H1 (cell line): ENCODE data around the gene RUNX1. TPM values are rescaled to one million over a fixed set of nuclear protein-coding genes. Genes with fewer than 3 reads are reported as not detected.

Source experiments
- CTCF ChIA-PET: fragments of 300-600 bp; sonication (Branson Sonifier 250); formaldehyde crosslinking; loops from one replicate; lab custom pipeline; 2021; ENCODE audit not compliant: partially characterized antibody; lab: Charles Lee
- POLR2A ChIA-PET: fragments of 300-600 bp; sonication (Branson Sonifier 250); formaldehyde crosslinking; loops from one replicate; lab custom pipeline; 2021; ENCODE audit warnings: inconsistent platforms; ENCODE audit not compliant: partially characterized antibody; lab: Charles Lee
- DNase-seq, 2 experiments: peaks; one replicate each; pipeline versions ENCODE4 v3.0.0 to v3.0.0-alpha.2; 2010 to 2022; ENCODE audit warnings: low spot score in 2 of 2, low read depth in 1 of 2, mixed read lengths in 1 of 2
- FAIRE-seq: peaks from 2 replicates; lab custom pipeline; 2011; peaks lifted over from hg19 to GRCh38; lab: Jason Lieb, UNC
- H2AFZ ChIP-seq: 2 replicates; pipeline ENCODE4 v1.8.1; 2012; ENCODE audit warnings: low read length, inconsistent platforms
- H2AK5ac ChIP-seq: 2 replicates; pipeline ENCODE4 v1.6.1; 2013; ENCODE audit warnings: low read depth, low read length
- H2BK120ac ChIP-seq: replicated peaks from 2 replicates; pipeline ENCODE3; 2013; ENCODE audit warnings: low read depth, low read length, inconsistent platforms
- H2BK12ac ChIP-seq: 2 replicates; pipeline ENCODE4 v1.6.1; 2013; ENCODE audit warnings: low read depth, low read length
- H2BK15ac ChIP-seq: 2 replicates; pipeline ENCODE4 v1.6.1; 2013; ENCODE audit warnings: low read length
- H2BK20ac ChIP-seq: 2 replicates; pipeline ENCODE4 v1.6.1; 2013; ENCODE audit warnings: low read length
- H2BK5ac ChIP-seq: 2 replicates; pipeline ENCODE4 v1.6.1; 2013; ENCODE audit warnings: low read depth, low read length
- H3K14ac ChIP-seq: 2 replicates; pipeline ENCODE4 v1.6.1; 2013; ENCODE audit warnings: inconsistent platforms; ENCODE audit not compliant: insufficient read length
- H3K18ac ChIP-seq: 2 replicates; pipeline ENCODE4 v1.6.1; 2013; ENCODE audit warnings: low read length; ENCODE audit errors: extremely low read depth
- H3K23ac ChIP-seq: 2 replicates; pipeline ENCODE4 v1.6.1; 2013; ENCODE audit warnings: inconsistent platforms; ENCODE audit not compliant: insufficient read length
- H3K23me2 ChIP-seq: 2 replicates; pipeline ENCODE4 v1.6.1; 2013; ENCODE audit warnings: low read depth, low read length
- H3K27ac ChIP-seq: 2 replicates; pipeline ENCODE4 v1.6.1; 2011; ENCODE audit warnings: low read depth, low read length, inconsistent platforms
- H3K27me3 ChIP-seq, 4 experiments: replicated peaks in 1 of 4; 1 replicate in 1 of 4; 2 replicates in 3 of 4; pipeline versions ENCODE4 v1.6.1 to v1.8.1; 2011 to 2013; ENCODE audit warnings: low read length in 3 of 4, mild to moderate bottlenecking in 3 of 4, inconsistent platforms in 2 of 4, mixed read lengths in 2 of 4, moderate library complexity in 1 of 4; ENCODE audit not compliant: control insufficient read depth in 3 of 4, insufficient read depth in 3 of 4; ENCODE audit errors: extremely low read depth in 1 of 4
- H3K36me3 ChIP-seq, 4 experiments: 2 replicates each; pipeline versions ENCODE4 v1.6.1 to v1.8.1; 2011 to 2013; ENCODE audit warnings: mild to moderate bottlenecking in 4 of 4, low read length in 3 of 4, moderate library complexity in 2 of 4, control low read depth in 1 of 4, inconsistent platforms in 1 of 4; ENCODE audit not compliant: insufficient read depth in 4 of 4, control insufficient read depth in 2 of 4
- H3K4ac ChIP-seq: replicated peaks from 2 replicates; pipeline ENCODE3; 2013; ENCODE audit warnings: low read length, low read depth, mixed read lengths, inconsistent platforms; ENCODE audit not compliant: insufficient read length
- H3K4me1 ChIP-seq, 4 experiments: replicated peaks in 1 of 4; 1 replicate in 1 of 4; 2 replicates in 3 of 4; pipeline versions ENCODE4 v1.6.1 to v1.8.1; 2011 to 2013; ENCODE audit warnings: low read length in 3 of 4, inconsistent platforms in 2 of 4, mixed read lengths in 1 of 4; ENCODE audit not compliant: insufficient read depth in 4 of 4, control insufficient read depth in 3 of 4
- H3K4me2 ChIP-seq, 2 experiments: 2 replicates each; pipeline versions ENCODE4 v1.6.1 to v1.8.1; 2011 to 2013; ENCODE audit warnings: low read depth in 2 of 2, low read length in 2 of 2, control low read depth in 1 of 2, inconsistent platforms in 1 of 2, mild to moderate bottlenecking in 1 of 2; ENCODE audit not compliant: insufficient read depth in 1 of 2
- H3K4me3 ChIP-seq, 4 experiments: fragments of 200-600, 300-600 bp in 1 of 4; sonication (generic), shearing (Covaris generic), sonication (Bioruptor Twin) in 1 of 4; 2 replicates each; pipeline versions ENCODE4 v1.5.1 to v1.8.1; 2011 to 2016; ENCODE audit warnings: low read length in 4 of 4, low read depth in 3 of 4, control low read depth in 2 of 4, inconsistent platforms in 2 of 4, mild to moderate bottlenecking in 2 of 4, mixed read lengths in 1 of 4, moderate library complexity in 1 of 4; ENCODE audit not compliant: insufficient read depth in 2 of 4; ENCODE audit errors: extremely low read depth in 1 of 4
- H3K56ac ChIP-seq: replicated peaks from 2 replicates; pipeline ENCODE3; 2013; ENCODE audit warnings: low read depth, mild to moderate bottlenecking, mixed read lengths, low read length, inconsistent platforms; ENCODE audit not compliant: insufficient read length
- H3K79me1 ChIP-seq: 2 replicates; pipeline ENCODE4 v1.6.1; 2013; ENCODE audit warnings: low read depth, low read length, control low read depth
- H3K79me2 ChIP-seq, 2 experiments: 2 replicates each; pipeline versions ENCODE4 v1.6.1 to v1.8.1; 2012 to 2013; ENCODE audit warnings: low read length in 2 of 2, mild to moderate bottlenecking in 2 of 2, inconsistent platforms in 1 of 2; ENCODE audit not compliant: insufficient read depth in 2 of 2, control insufficient read depth in 1 of 2
- H3K9ac ChIP-seq, 4 experiments: replicated peaks in 1 of 4; 1 replicate in 1 of 4; 2 replicates in 3 of 4; pipeline versions ENCODE4 v1.6.1 to v1.8.1; 2011 to 2013; ENCODE audit warnings: low read depth in 3 of 4, low read length in 3 of 4, control low read depth in 2 of 4, mild to moderate bottlenecking in 2 of 4, moderate library complexity in 2 of 4, inconsistent platforms in 1 of 4; ENCODE audit errors: extremely low read depth in 1 of 4
- H3K9me3 ChIP-seq, 2 experiments: 2 replicates each; pipeline versions ENCODE4 v1.6.1 to v1.8.1; 2012 to 2013; ENCODE audit warnings: mild to moderate bottlenecking in 2 of 2, moderate library complexity in 2 of 2, control low read depth in 1 of 2, inconsistent platforms in 1 of 2, low read depth in 1 of 2, low read length in 1 of 2, mixed read lengths in 1 of 2; ENCODE audit not compliant: insufficient read depth in 2 of 2
- H4K20me1 ChIP-seq, 2 experiments: replicated peaks in 1 of 2; 2 replicates each; pipeline versions ENCODE3 to v1.8.1; 2011 to 2013; ENCODE audit warnings: inconsistent platforms in 2 of 2, low read length in 2 of 2, mild to moderate bottlenecking in 1 of 2; ENCODE audit not compliant: insufficient read depth in 2 of 2, control insufficient read depth in 1 of 2
- H4K5ac ChIP-seq: 2 replicates; pipeline ENCODE4 v1.6.1; 2013; ENCODE audit warnings: low read length, low read depth, mixed read lengths, inconsistent platforms; ENCODE audit not compliant: insufficient read length
- H4K8ac ChIP-seq: 2 replicates; pipeline ENCODE4 v1.8.0; 2013; ENCODE audit warnings: mild to moderate bottlenecking, moderate library complexity, low read length, inconsistent platforms; ENCODE audit not compliant: insufficient read depth; ENCODE audit errors: extremely low read depth
- H4K91ac ChIP-seq: replicated peaks from 2 replicates; pipeline ENCODE3; 2013; ENCODE audit warnings: low read length, mixed read lengths, inconsistent platforms; ENCODE audit not compliant: insufficient read length
- ATF2 ChIP-seq: IDR thresholded peaks from 2 replicates; pipeline ENCODE4 v1.6.1; 2012; ENCODE audit warnings: low read length, inconsistent platforms
- CBX8 ChIP-seq: fragments of 300-800, 300-1000 bp; sonication (generic); IDR thresholded peaks from 2 replicates; pipeline ENCODE4 v1.7.1; 2016; ENCODE audit warnings: low read depth, low read length, borderline replicate concordance
- CTCF ChIP-seq, 3 experiments: IDR thresholded peaks; 1 replicate in 2 of 3; 2 replicates in 1 of 3; pipeline versions ENCODE4 v1.5.1 to v1.6.1; 2011; ENCODE audit warnings: low read length in 3 of 3, mild to moderate bottlenecking in 3 of 3, inconsistent platforms in 2 of 3, low read depth in 1 of 3, moderate library complexity in 1 of 3; ENCODE audit not compliant: insufficient read depth in 1 of 3; ENCODE audit errors: control extremely low read depth in 1 of 3
- KDM1A ChIP-seq: fragments of 200-600, 300-600 bp; sonication (generic); IDR thresholded peaks from 2 replicates; pipeline ENCODE4 v1.7.1; 2016; ENCODE audit warnings: mild to moderate bottlenecking, low read length, borderline replicate concordance
- PHF8 ChIP-seq: fragments of 200-600 bp; sonication (generic); conservative IDR thresholded peaks from 2 replicates; pipeline ENCODE4 v1.7.1; 2012; ENCODE audit warnings: low read depth, mild to moderate bottlenecking, inconsistent platforms, low read length, moderate library complexity
- RAD21 ChIP-seq, 2 experiments: IDR thresholded peaks in 1 of 2; conservative IDR thresholded peaks in 1 of 2; 2 replicates each; pipeline ENCODE4 v1.6.1; 2011; ENCODE audit warnings: low read depth in 2 of 2, low read length in 2 of 2, improper control_type of control experiment in 1 of 2, inconsistent platforms in 1 of 2, mild to moderate bottlenecking in 1 of 2, moderate library complexity in 1 of 2
- ZNF274 ChIP-seq: IDR thresholded peaks from 2 replicates; pipeline ENCODE4 v1.7.0; 2012; ENCODE audit warnings: low read length, borderline replicate concordance; ENCODE audit errors: extremely low read depth
- WGBS, 2 experiments: shearing (Covaris generic) in 1 of 2; methylation state at CpG; one replicate each; pipeline versions ENCODE4 v1.1.6 to v1.1.7; 2013 to 2015; ENCODE audit warnings: low lambda C conversion rate in 2 of 2, mixed read lengths in 2 of 2, inconsistent platforms in 1 of 2, low coverage in 1 of 2, missing lambda C conversion rate in 1 of 2; ENCODE audit not compliant: insufficient replicate concordance in 2 of 2, insufficient coverage in 1 of 2, insufficient read length in 1 of 2; ENCODE audit errors: extremely low coverage in 1 of 2, missing lambda C conversion rate in 1 of 2; 5-methylcytosine and 5-hydroxymethylcytosine counted together
- polyA plus RNA-seq, 7 experiments: library from polyadenylated mRNA; depleted of rRNA in 3 of 7; stranded (reverse) in 5 of 7; unstranded in 2 of 7; fragments of >200 nt in 5 of 7; fragments of 200-250 nt in 2 of 7; gene quantifications; 1 replicate in 5 of 7; 2 replicates in 1 of 7; 4 replicates in 1 of 7; pipeline versions ENCODE4 v1.2.1 to v1.2.3, GENCODE V29; 2011 to 2013; ENCODE audit warnings: missing spikeins in 2 of 7, mixed read lengths in 2 of 7
- total RNA-seq: library from RNA; stranded (reverse); fragmentation: NEBNext Ultra II Directional; extraction: Animal tissue kit (Norgen Biotek cat#: 25700); gene quantifications from 2 replicates; pipeline ENCODE4 v1.2.1, GENCODE V29; 2021

RUNX1 gene
- total and polyA plus RNA-seq, 2 of the 8 experiments (the other 6 are each of a cell fraction or from before 2014, with no cell fraction given), result 0.20 to 0.60 TPM

- WGBS, 2 experiments, result 63% methylated on average over 2 of the region's 2 CpGs; no CpG with 5 or more reads in 1 of the 2 experiments
- H3K4me2 ChIP-seq, result no peak overlapping the region
- H2AK5ac ChIP-seq, result no peak overlapping the region
- no peaks in the 10 kb centered on the region for H3K9me3 ChIP-seq
- H3K79me1 ChIP-seq, result no peaks in the 10 kb centered on the region
- no peaks in the 10 kb centered on the region for H3K27me3 ChIP-seq
- DNase-seq, result peak in 1 of 2 experiments; percentile 25
- H3K23me2 ChIP-seq, result no peaks in the 10 kb centered on the region
- no peak overlapping the region for H2BK5ac ChIP-seq
- no peak overlapping the region for H3K23ac ChIP-seq
- H4K20me1 ChIP-seq, result no peaks in the 10 kb centered on the region
- TF ChIP-seq CTCF (IDR thresholded peaks at IDR 0.05; ENCODE audit: control extremely low read depth in 1 of 3, insufficient read depth in 1 of 3, low read depth in 1 of 3, low read length in 3 of 3), result peak; percentile 66 to 71 (median 67)
- TF ChIP-seq CBX8, result no peak
- TF ChIP-seq ATF2, result no peak
- TF ChIP-seq KDM1A, result no peak
- TF ChIP-seq ZNF274, result no peak
- TF ChIP-seq PHF8, result no peak
- TF ChIP-seq RAD21 (IDR thresholded peaks at IDR 0.05 in 1 of 2, conservative IDR thresholded peaks at IDR 0.05 in 1 of 2; ENCODE audit: low read depth in 2 of 2, low read length in 2 of 2), result peak; percentile 87 to 89
- no peak overlapping the region for H3K9ac ChIP-seq
- H3K27ac ChIP-seq, result no peak overlapping the region
- no peaks in the 10 kb centered on the region for H3K36me3 ChIP-seq
- H3K4me1 ChIP-seq, result peaks cover 0 to 2% (median under 1%) of the 10 kb centered on the region in 4 experiments; a peak in 3 of 7 replicates
- H2BK20ac ChIP-seq, result no peak overlapping the region
- H3K79me2 ChIP-seq, result no peaks in the 10 kb centered on the region
- no peak overlapping the region for H2BK120ac ChIP-seq
- ChIA-PET POLR2A (no interaction called here), CTCF (interaction anchor here (0.9 to 4.5 kb wide), 10 partner anchors 12 to 513 kb away, joined by 3 to 36 read pairs (median 4); no protein-coding TSS in a partner anchor)
- no peak overlapping the region for H2BK15ac ChIP-seq
- H3K18ac ChIP-seq, result no peak overlapping the region
- FAIRE-seq, result peak; percentile 70
- H4K5ac ChIP-seq, result no peak overlapping the region
- H2AFZ ChIP-seq, result no peak overlapping the region
- no peak overlapping the region for H4K91ac ChIP-seq
- H2BK12ac ChIP-seq, result no peak overlapping the region
- H3K4me3 ChIP-seq, result no peak overlapping the region
- no peak overlapping the region for H4K8ac ChIP-seq
- H3K56ac ChIP-seq, result no peak overlapping the region
- no peak overlapping the region for H3K14ac ChIP-seq
- no peak overlapping the region for H3K4ac ChIP-seq
These were observed 247.5 kb downstream of the RUNX1 start for GRCh38 chr21:34801519-34802132.
